Renal pelvis (tissue), 4 donors: ENCODE measurements around the gene SOHLH1. TPM values are rescaled to one million over a fixed set of nuclear protein-coding genes. Genes with fewer than 3 reads are reported as not detected.

Experiments used
- DNase-seq: peaks from one replicate; pipeline ENCODE4 v3.0.0-alpha.2; 2013
- polyA plus RNA-seq, 3 donors: library from polyadenylated mRNA; unstranded; fragments of 120-200 nt; gene quantifications; one replicate each; pipeline ENCODE4 v1.2.1, GENCODE V29; 2013; ENCODE audit not compliant: insufficient read length in 3 of 3

Gene SOHLH1
- polyA plus RNA-seq, 3 donors, result not detected

- DNase-seq, result no peak
Measured at GRCh38 chr9:135703726-135704125, 4.4 kb upstream of the SOHLH1 start.

GRCh38 chr9:135701959-135702721 is 2.9 kb upstream of the SOHLH1 start, which contains the start of gene KCNT1:
Gene KCNT1 (plus strand): TSS chr9:135702185. CDS start chr9:135702259, 74 bp downstream.
- DNase-seq, result peak; percentile 42

DNA sequence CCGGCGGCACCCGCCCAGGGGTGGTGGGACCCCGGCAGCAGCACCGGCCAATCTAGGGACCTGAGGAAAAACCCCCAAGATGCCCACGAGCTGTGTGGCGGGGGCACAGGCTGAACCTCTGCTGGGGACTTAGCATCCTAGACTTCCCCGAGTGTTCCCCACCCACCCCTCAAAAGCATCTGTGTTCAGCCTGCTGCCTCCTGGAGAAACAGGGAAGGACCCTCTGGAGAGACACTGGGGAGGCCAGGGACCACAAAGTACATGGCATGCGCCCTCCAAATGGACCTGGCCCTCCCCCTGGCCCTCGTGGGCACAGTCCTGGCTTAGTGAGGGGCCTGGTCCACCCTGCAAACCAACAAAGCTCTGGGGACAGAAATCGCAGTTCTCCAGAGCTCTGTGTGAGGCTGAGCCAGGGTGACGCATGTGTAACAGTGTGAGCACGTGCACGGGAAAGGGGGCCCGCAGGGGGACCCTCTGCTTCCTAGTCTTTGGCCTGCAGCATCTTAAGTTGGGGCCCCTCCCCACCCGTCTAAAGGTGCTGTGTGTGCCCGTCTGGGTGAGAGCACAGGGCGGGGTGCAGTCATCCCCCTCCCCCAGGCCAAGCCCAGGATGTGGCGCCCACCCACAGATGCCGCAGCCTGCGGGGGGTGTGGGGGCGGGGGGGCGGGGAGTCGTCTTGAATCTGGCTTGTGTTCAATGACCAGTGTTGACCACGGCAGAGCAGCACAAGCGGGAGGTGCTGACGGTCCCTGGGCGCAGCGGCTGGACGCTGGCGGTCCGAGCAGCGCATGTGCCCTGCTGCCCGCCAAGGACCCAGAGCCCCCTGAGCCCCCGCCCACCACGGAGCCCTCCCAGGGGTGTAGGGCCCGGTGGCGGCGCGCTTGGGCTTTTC is 2.0 kb upstream of the SOHLH1 start:
- no peak for DNase-seq

- DNase-seq, result no peak
Measured at GRCh38 chr9:135700525-135700924, 1.2 kb upstream of the SOHLH1 start.

DNA sequence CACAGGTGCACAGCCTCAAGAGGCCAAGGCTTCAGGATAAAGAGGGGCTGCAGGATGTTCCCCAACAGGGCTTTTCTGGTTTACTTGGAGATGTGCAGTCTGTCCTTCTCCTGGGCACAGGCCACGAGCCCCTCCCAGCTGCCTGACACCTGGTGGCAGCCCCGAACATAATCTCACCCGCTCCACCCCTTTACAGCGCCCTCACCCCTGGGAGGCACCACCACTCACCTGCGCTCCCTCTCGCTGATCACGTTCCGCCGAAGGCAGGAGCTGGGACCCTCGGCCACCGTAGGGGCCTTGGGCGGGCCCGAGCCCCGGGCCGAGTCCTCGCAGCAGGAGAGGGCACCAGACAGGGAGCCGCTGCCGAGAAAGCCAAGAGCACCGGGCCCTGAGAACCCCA is 514 bp downstream of the SOHLH1 start:
- no peak for DNase-seq

DNA sequence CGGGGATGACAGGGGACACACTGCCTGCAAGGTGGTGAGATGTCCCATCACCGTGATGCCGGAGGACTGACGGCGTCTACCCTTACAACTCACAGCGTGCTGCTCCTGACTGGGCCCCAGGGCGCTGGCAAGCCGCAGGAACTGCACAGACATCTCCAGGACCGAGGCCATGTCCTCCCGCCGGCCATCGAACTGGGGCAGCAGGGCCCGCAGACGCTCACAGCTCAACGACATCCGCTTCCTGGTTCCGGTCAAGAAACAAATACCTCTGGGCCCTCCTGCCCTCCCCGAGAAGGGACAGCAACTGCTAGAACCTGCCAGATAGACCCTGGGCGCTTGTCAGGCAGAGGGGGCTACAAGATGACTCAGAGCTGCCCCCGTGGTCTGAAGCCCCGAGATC is 1.0 kb downstream of the SOHLH1 start:
- DNase-seq, result no peak

GRCh38 chr9:135697226-135697625 is 2.1 kb downstream of the SOHLH1 start:
- DNase-seq, result no peak

- no peak for DNase-seq
Measured at GRCh38 chr9:135696446-135696845, 2.8 kb downstream of the SOHLH1 start.

GRCh38 chr9:135695642-135696041 is 3.6 kb downstream of the SOHLH1 start:
- no peak for DNase-seq

DNA sequence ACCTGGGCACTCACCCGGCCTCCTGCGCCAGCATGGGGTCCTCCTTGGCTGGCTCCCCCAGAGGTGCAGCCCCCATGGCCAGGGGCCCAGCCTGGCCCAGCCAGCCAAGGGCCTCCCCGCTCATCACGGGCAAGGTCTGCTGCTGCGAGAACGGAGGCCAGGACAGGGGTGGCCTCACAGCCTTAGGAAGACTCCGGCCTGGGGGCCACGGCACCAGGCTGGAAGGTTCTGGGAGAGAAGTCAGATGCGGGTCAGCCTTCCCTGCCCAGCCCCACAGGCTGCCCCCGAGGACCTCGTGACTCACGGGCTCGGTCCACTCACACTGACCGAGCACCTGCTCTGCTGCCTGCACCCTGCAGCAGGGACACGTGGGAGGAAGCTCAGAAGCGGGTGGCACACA is 4.2 kb downstream of the SOHLH1 start:
- DNase-seq, result no peak

GRCh38 chr9:135694414-135694813 is 4.9 kb downstream of the SOHLH1 start:
- no peak for DNase-seq

DNA sequence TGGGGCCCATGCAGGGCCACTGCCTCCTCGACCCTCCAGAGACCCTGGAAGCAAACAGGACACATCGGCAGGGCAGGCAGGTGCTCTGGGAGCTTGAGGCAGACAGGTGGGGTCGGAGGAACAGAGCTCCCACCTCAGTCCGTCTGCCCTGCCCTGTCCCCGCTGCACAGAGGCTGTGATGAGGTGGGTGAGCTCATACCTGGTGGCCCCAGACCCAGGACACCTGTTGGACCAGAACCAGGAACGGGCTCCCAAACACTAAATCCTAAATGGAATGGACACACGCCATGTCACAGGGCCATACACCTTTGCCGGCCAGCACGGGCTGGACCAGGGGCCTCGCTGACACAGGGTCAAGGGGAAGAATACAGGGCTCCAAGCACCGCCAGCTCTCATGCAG is 5.5 kb downstream of the SOHLH1 start:
- DNase-seq, result no peak

GRCh38 chr9:135693265-135693664 is 6.0 kb downstream of the SOHLH1 start:
- DNase-seq, result no peak

- no peak for DNase-seq
Measured at GRCh38 chr9:135692410-135692809, 6.9 kb downstream of the SOHLH1 start.

DNA sequence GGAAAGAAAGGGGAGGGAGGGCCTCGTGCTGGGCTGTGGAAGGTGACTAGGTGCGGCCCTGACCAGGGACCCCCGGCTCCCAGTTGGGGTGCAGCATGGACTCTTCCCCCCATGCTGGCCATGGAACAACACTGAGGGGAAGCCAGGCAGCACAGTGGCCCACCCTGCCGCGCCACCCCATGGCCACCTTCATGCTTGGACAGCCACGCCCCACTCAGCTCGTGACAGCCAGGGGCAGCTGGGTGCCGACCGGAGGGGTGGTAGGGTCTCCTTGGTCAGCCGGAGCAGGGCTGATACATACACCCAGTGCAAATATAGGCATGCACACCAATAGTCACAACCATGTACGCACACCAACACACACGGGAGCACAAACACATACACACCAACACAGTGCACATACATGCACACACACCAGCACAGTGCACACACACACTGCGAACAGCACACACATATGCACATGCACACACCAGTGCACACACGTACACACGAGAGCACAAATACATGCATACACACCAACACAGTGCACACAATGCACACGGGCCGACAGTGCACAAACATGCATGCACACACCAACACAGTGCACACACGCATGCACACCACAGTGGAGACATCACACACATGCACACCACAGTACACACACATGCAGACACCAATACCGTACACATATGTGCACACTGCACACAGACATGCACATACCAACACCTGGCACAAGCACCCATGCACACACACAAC is 8.3 kb downstream of the SOHLH1 start:
- no peak for DNase-seq

DNA sequence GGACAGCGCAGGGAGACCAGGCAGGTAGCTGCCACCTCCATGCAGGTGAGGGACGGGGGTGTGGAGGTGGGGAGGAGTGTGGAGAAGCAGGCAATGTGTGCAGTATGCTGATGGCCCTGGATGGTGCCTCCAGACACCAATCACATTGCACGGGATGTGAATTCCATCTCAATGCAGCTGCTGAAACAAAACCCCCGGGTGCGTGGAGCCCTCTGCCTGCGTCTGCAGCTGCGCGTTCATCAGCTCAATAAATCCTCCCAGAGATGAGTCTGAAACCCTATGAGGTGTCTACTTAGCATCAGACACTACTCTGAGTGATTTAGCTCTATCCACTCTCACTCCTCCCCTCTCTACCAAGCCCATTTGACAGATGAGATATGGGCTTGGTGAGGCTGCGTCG is 10.3 kb downstream of the SOHLH1 start:
- no peak for DNase-seq

- no peak for DNase-seq
Measured at GRCh38 chr9:135687216-135687615, 12.1 kb downstream of the SOHLH1 start.

DNA sequence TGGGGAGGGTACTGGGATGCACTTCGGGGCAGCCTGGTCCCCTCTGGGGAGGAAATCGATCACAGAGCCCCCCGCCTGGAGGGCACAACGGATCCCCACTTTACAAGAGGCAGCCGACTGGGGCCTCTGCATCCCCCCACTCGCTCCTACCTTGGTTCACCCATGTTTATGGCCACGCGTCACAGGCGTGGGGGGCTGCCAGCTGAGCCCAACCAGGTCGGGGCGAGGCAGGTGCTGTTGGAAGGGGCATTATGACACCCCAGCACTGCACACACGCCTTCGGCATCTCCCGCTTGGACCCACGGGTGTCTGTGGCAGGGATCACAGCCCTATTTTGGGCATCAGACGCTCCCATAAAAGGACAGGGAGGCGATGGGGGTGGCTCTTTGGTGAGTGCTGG is 14.6 kb downstream of the SOHLH1 start:
- no peak for DNase-seq

- no peak for DNase-seq
Measured at GRCh38 chr9:135683401-135684034, 15.8 kb downstream of the SOHLH1 start.

- DNase-seq, result no peak
Measured at GRCh38 chr9:135681161-135681560, 18.1 kb downstream of the SOHLH1 start.

GRCh38 chr9:135680056-135680455 is 19.2 kb downstream of the SOHLH1 start:
- no peak for DNase-seq
